IMR-90 (cell line): ENCODE data around the gene PTPRG. TPM values are rescaled to one million over a fixed set of nuclear protein-coding genes. Genes with fewer than 3 reads are reported as not detected.

Experiments
- ATAC-seq: fragments of 200-7000 bp; cut with Tn5 transposase; 2 replicates; pipeline ENCODE4 v1.9.1; 2020; ENCODE audit warnings: low read depth, mild to moderate bottlenecking, moderate library complexity
- BruUV-seq: library from RNA; stranded (reverse); fragments of 400-500 nt; replicated peaks from 2 replicates; lab custom pipeline; 2021; lab: Mats Ljungman, UMichigan
- CTCF ChIA-PET: fragments of 300-600 bp; formaldehyde crosslinking; extraction: SDS; loops from one replicate; lab custom pipeline; 2021; ENCODE audit warnings: antibody characterized with exemption; lab: Yijun Ruan, JAX
- POLR2A ChIA-PET: fragments of 300-600 bp; sonication (Branson Sonifier 250); formaldehyde crosslinking; loops from one replicate; lab custom pipeline; 2022; ENCODE audit warnings: antibody characterized with exemption; ENCODE audit not compliant: unreplicated experiment; lab: Charles Lee
- DNase-seq: peaks from one replicate; pipeline ENCODE4 v3.0.0; 2013
- H2AFZ ChIP-seq: replicated peaks from 2 replicates; pipeline ENCODE3; 2013; ENCODE audit warnings: low read length, mild to moderate bottlenecking; ENCODE audit not compliant: poor library complexity
- H2AK5ac ChIP-seq: 2 replicates; pipeline ENCODE4 v1.6.1; 2013; ENCODE audit warnings: low read depth, low read length, inconsistent platforms
- H2AK9ac ChIP-seq: replicated peaks from 2 replicates; pipeline ENCODE3; 2013; ENCODE audit warnings: mild to moderate bottlenecking, low read depth, low read length, moderate library complexity; ENCODE audit not compliant: poor library complexity
- H2BK120ac ChIP-seq: 2 replicates; pipeline ENCODE4 v1.6.1; 2013; ENCODE audit warnings: low read depth, low read length, inconsistent platforms
- H2BK15ac ChIP-seq: 3 replicates; pipeline ENCODE4 v1.6.1; 2013; ENCODE audit warnings: low read depth, low read length, inconsistent platforms
- H2BK20ac ChIP-seq: 2 replicates; pipeline ENCODE4 v1.6.1; 2013; ENCODE audit warnings: low read depth, mild to moderate bottlenecking, inconsistent platforms, low read length, moderate library complexity
- H2BK5ac ChIP-seq: 2 replicates; pipeline ENCODE4 v1.6.1; 2013; ENCODE audit warnings: mild to moderate bottlenecking, low read depth, low read length, inconsistent platforms; ENCODE audit not compliant: poor library complexity, severe bottlenecking
- H3K14ac ChIP-seq: replicated peaks from 2 replicates; pipeline ENCODE4 v1.6.1; 2013; ENCODE audit warnings: low read depth, low read length, inconsistent platforms
- H3K18ac ChIP-seq: 2 replicates; pipeline ENCODE4 v1.6.1; 2013; ENCODE audit warnings: low read depth, low read length, control low read depth
- H3K23ac ChIP-seq: 2 replicates; pipeline ENCODE4 v1.6.1; 2013; ENCODE audit warnings: low read depth, low read length, inconsistent platforms
- H3K27ac ChIP-seq: 2 replicates; pipeline ENCODE4 v1.5.1; 2013; ENCODE audit warnings: mild to moderate bottlenecking, control low read depth, low read length; ENCODE audit not compliant: insufficient read depth
- H3K27me3 ChIP-seq: 2 replicates; pipeline ENCODE4 v1.6.1; 2013; ENCODE audit warnings: low read length; ENCODE audit not compliant: control insufficient read depth, insufficient read depth
- H3K36me3 ChIP-seq: 2 replicates; pipeline ENCODE4 v1.6.1; 2013; ENCODE audit warnings: low read length, mixed read lengths; ENCODE audit not compliant: control insufficient read depth, insufficient read depth
- H3K4ac ChIP-seq: 2 replicates; pipeline ENCODE4 v1.6.1; 2013; ENCODE audit warnings: low read depth, low read length, inconsistent platforms
- H3K4me1 ChIP-seq: 2 replicates; pipeline ENCODE4 v1.6.1; 2013; ENCODE audit warnings: low read length, mixed read lengths; ENCODE audit not compliant: control insufficient read depth, insufficient read depth
- H3K4me2 ChIP-seq: 2 replicates; pipeline ENCODE4 v1.6.1; 2013; ENCODE audit warnings: low read depth, mild to moderate bottlenecking, control low read depth, low read length, moderate library complexity
- H3K4me3 ChIP-seq: 2 replicates; pipeline ENCODE4 v1.5.1; 2013; ENCODE audit warnings: low read depth, mild to moderate bottlenecking, control low read depth, low read length, moderate library complexity; ENCODE audit not compliant: insufficient read depth
- H3K56ac ChIP-seq: 2 replicates; pipeline ENCODE4 v1.6.1; 2013; ENCODE audit warnings: low read length, inconsistent platforms; ENCODE audit not compliant: insufficient read depth; ENCODE audit errors: extremely low read depth
- H3K79me1 ChIP-seq, 2 experiments: 2 replicates each; pipeline ENCODE4 v1.6.1; 2013; ENCODE audit warnings: low read length in 2 of 2, inconsistent platforms in 1 of 2, low read depth in 1 of 2
- H3K9ac ChIP-seq: 2 replicates; pipeline ENCODE4 v1.6.1; 2013; ENCODE audit warnings: low read depth, low read length, control low read depth
- H3K9me1 ChIP-seq: 2 replicates; pipeline ENCODE4 v1.6.1; 2013; ENCODE audit warnings: low read length, inconsistent platforms; ENCODE audit not compliant: insufficient read depth
- H3K9me3 ChIP-seq: 2 replicates; pipeline ENCODE4 v1.6.1; 2013; ENCODE audit warnings: low read length; ENCODE audit not compliant: control insufficient read depth, insufficient read depth
- H4K20me1 ChIP-seq: 2 replicates; pipeline ENCODE4 v1.6.1; 2013; ENCODE audit warnings: low read length, inconsistent platforms; ENCODE audit not compliant: insufficient read depth
- H4K5ac ChIP-seq: 2 replicates; pipeline ENCODE4 v1.6.1; 2013; ENCODE audit warnings: mild to moderate bottlenecking, low read depth, low read length, control low read depth
- H4K8ac ChIP-seq, 2 experiments: 2 replicates each; pipeline ENCODE4 v1.6.1; 2013; ENCODE audit warnings: low read depth in 2 of 2, low read length in 2 of 2, control low read depth in 1 of 2, inconsistent platforms in 1 of 2
- H4K91ac ChIP-seq: 2 replicates; pipeline ENCODE4 v1.6.1; 2013; ENCODE audit warnings: low read depth, low read length, inconsistent platforms; ENCODE audit not compliant: insufficient read depth
- BHLHE40 ChIP-seq: fragments of 150-350 bp; IDR thresholded peaks from 2 replicates; pipeline ENCODE4 v1.6.1; 2016; ENCODE audit warnings: mild to moderate bottlenecking, low read depth, low read length
- CEBPB ChIP-seq: IDR thresholded peaks from 2 replicates; pipeline ENCODE4 v1.6.1; 2012; ENCODE audit warnings: low read depth, low read length, improper control_type of control experiment
- CHD1 ChIP-seq: IDR thresholded peaks from 2 replicates; pipeline ENCODE4 v1.6.1; 2012; ENCODE audit warnings: low read depth, low read length, improper control_type of control experiment
- CTCF ChIP-seq: conservative IDR thresholded peaks from 2 replicates; pipeline ENCODE4 v1.5.1; 2012; ENCODE audit warnings: mild to moderate bottlenecking, low read depth, low read length, improper control_type of control experiment
- ELK1 ChIP-seq: fragments of 150-350 bp; IDR thresholded peaks from 2 replicates; pipeline ENCODE4 v1.6.1; 2016; ENCODE audit warnings: low read depth, mild to moderate bottlenecking, low read length, moderate library complexity, borderline replicate concordance
- FOS ChIP-seq: fragments of 150-350 bp; IDR thresholded peaks from 2 replicates; pipeline ENCODE4 v1.6.1; 2016; ENCODE audit warnings: low read depth, low read length
- MAFK ChIP-seq: IDR thresholded peaks from 2 replicates; pipeline ENCODE4 v1.6.1; 2012; ENCODE audit warnings: low read depth, low read length, improper control_type of control experiment
- MAZ ChIP-seq: IDR thresholded peaks from 2 replicates; pipeline ENCODE4 v1.6.1; 2012; ENCODE audit warnings: low read depth, mild to moderate bottlenecking, low read length, improper control_type of control experiment, moderate library complexity, borderline replicate concordance
- NFE2L2 ChIP-seq: fragments of 150-350 bp; IDR thresholded peaks from 2 replicates; pipeline ENCODE4 v1.6.1; 2016; ENCODE audit warnings: low read depth, mild to moderate bottlenecking, low read length
- POLR2A ChIP-seq: IDR thresholded peaks from 2 replicates; pipeline ENCODE4 v1.6.1; 2012; ENCODE audit warnings: mild to moderate bottlenecking, low read depth, low read length
- RAD21 ChIP-seq: IDR thresholded peaks from 2 replicates; pipeline ENCODE4 v1.6.1; 2012; ENCODE audit warnings: low read length, improper control_type of control experiment
- RCOR1 ChIP-seq: IDR thresholded peaks from 2 replicates; pipeline ENCODE4 v1.6.1; 2012; ENCODE audit warnings: mild to moderate bottlenecking, low read length, improper control_type of control experiment; ENCODE audit not compliant: insufficient replicate concordance
- SMC3 ChIP-seq: fragments of 150-350 bp; IDR thresholded peaks from 2 replicates; pipeline ENCODE4 v1.6.1; 2016; ENCODE audit warnings: low read depth, mild to moderate bottlenecking, antibody characterized with exemption, low read length, moderate library complexity
- USF2 ChIP-seq: fragments of 150-350 bp; IDR thresholded peaks from 2 replicates; pipeline ENCODE4 v1.6.1; 2017; ENCODE audit warnings: mild to moderate bottlenecking, antibody characterized with exemption, low read length, low read depth
- WGBS, 2 experiments: methylation state at CpG; one replicate each; pipeline versions ENCODE4 v1.1.5 to v1.1.7; 2013; ENCODE audit warnings: missing lambda C conversion rate in 2 of 2; ENCODE audit not compliant: insufficient read length in 1 of 2; ENCODE audit errors: extremely low coverage in 2 of 2; 5-methylcytosine and 5-hydroxymethylcytosine counted together
- dilution Hi-C: fragments of 300-500 bp; cut with HindIII; formaldehyde crosslinking; loops from one replicate; pipeline ENCODE4 v1.14.3; 2018; ENCODE audit warnings: low sequenced_read_pairs; ENCODE audit not compliant: unreplicated experiment
- in situ Hi-C: fragments of 300-500 bp; cut with MboI; formaldehyde crosslinking; loops from 3 replicates; pipeline ENCODE4 v1.14.3; 2019; ENCODE audit warnings: low sequenced_read_pairs, inconsistent platforms, mixed read lengths
- intact Hi-C: fragments of 100-400 bp; cut with micrococcal nuclease; formaldehyde crosslinking; loops from 2 replicates; pipeline ENCODE4 v1.10.0; 2022
- polyA plus RNA-seq, 3 experiments: library from polyadenylated mRNA; depleted of rRNA; stranded (reverse); fragments of >200 nt; gene quantifications; 2 replicates each; pipeline ENCODE4 v1.2.3, GENCODE V29; 2012; ENCODE audit warnings: low replicate concordance in 1 of 3
- total RNA-seq: library from RNA; depleted of rRNA; stranded (reverse); fragments of >200 nt; gene quantifications from 2 replicates; pipeline ENCODE4 v1.2.3, GENCODE V29; 2012

The PTPRG gene
- total and polyA plus RNA-seq, 2 of the 4 experiments (the other 2 are of a cell fraction), result 7.7 to 31.0 TPM

- BruUV-seq, result no TSS peak
- peak overlapping the region; percentile 47 for H3K27ac ChIP-seq
- no peak for TF ChIP-seq CTCF
- no peak for TF ChIP-seq MAFK
- no peak for TF ChIP-seq CHD1
- TF ChIP-seq MAZ, result 0 out of 2 replicates have a peak, but pooled peaks have one; percentile 25
- TF ChIP-seq POLR2A, result peak; percentile 23; the same call in 1 of the 2 replicates
- TF ChIP-seq ELK1, result no peak
- TF ChIP-seq CEBPB, result no peak
- peak; percentile 83 for TF ChIP-seq RCOR1
- TF ChIP-seq NFE2L2, result no peak
- no peak for TF ChIP-seq BHLHE40
- no peak for TF ChIP-seq SMC3
- TF ChIP-seq USF2, result peak; percentile 71
- no peak for TF ChIP-seq FOS
- no peak for TF ChIP-seq RAD21
These were observed 757.6 kb downstream of the PTPRG start for GRCh38 chr3:62318752-62319569.

More at GRCh38 chr3:62318752-62319569, 757.6 kb downstream of the PTPRG start:
- no peak overlapping the region; the same call in none of the 2 replicates for H3K14ac ChIP-seq
- H4K20me1 ChIP-seq, result no peaks in the 10 kb centered on the region
- H3K4me3 ChIP-seq, result peak overlapping the region; percentile 78
- intact Hi-C loops (loop anchor here (2.0 kb wide), 1 partner anchor 118 kb away; no protein-coding TSS in a partner anchor), in situ Hi-C loops (no loop called here), dilution Hi-C loops (no loop called here)
- H2BK120ac ChIP-seq, result no peak overlapping the region
- H3K23ac ChIP-seq, result no peak overlapping the region
- no peak overlapping the region for H2BK20ac ChIP-seq
- H3K4me2 ChIP-seq, result peak overlapping the region; percentile 84
- no peak overlapping the region; the same call in 1 of the 2 replicates for H3K56ac ChIP-seq
- ATAC-seq, result peak; percentile 100
- no peaks in the 10 kb centered on the region for H3K79me1 ChIP-seq
- H2AFZ ChIP-seq, result peak overlapping the region; percentile 99
- ChIA-PET CTCF (interaction anchor here (0.9 kb wide), 2 partner anchors 13 to 15 kb away, joined by 4 to 5 read pairs; no protein-coding TSS in a partner anchor), POLR2A (no interaction called here)
- H3K9ac ChIP-seq, result peak overlapping the region; percentile 52
- no peaks in the 10 kb centered on the region for H3K36me3 ChIP-seq
- H4K5ac ChIP-seq, result peak overlapping the region; percentile 38; the same call in 1 of the 2 replicates
- DNase-seq, result peak; percentile 79
- H3K27me3 ChIP-seq, result no peaks in the 10 kb centered on the region
- no peaks in the 10 kb centered on the region for H3K4me1 ChIP-seq
- H3K9me1 ChIP-seq, result no peaks in the 10 kb centered on the region
- no peak overlapping the region for H4K91ac ChIP-seq
- peak overlapping the region; percentile 42; the same call in 1 of the 2 replicates for H3K4ac ChIP-seq
- WGBS, 2 experiments, result 3% methylated on average over 27 of the region's 60 CpGs; no CpG with 5 or more reads in 1 of the 2 experiments
- no peak overlapping the region for H2BK15ac ChIP-seq
- H3K18ac ChIP-seq, result no peak overlapping the region
- H2BK5ac ChIP-seq, result no peak overlapping the region
- H2AK5ac ChIP-seq, result no peak overlapping the region
- peak overlapping the region; percentile 77 to 82 for H4K8ac ChIP-seq
- H2AK9ac ChIP-seq, result peak overlapping the region; percentile 43
- no peaks in the 10 kb centered on the region for H3K9me3 ChIP-seq
